AG10803 (cell line): ENCODE measurements around the gene DAZAP1.

ENCODE experiments used
- DNase-seq: peaks from one replicate; pipeline ENCODE4 v3.0.0; 2010; ENCODE audit warnings: low read depth
- H3K4me3 ChIP-seq: 2 replicates; pipeline ENCODE4 v1.5.1; 2011; ENCODE audit warnings: mild to moderate bottlenecking, low read length, control low read depth
- CTCF ChIP-seq: conservative IDR thresholded peaks from 2 replicates; pipeline ENCODE4 v1.5.1; 2011; ENCODE audit warnings: mild to moderate bottlenecking, low read length, control low read depth, inconsistent platforms

The DAZAP1 gene

GRCh38 chr19:1401138-1401888 is 6.1 kb upstream of the DAZAP1 start, which contains the start of gene GAMT:
GAMT (minus strand) TSS chr19:1401542; CDS start chr19:1401476, 66 bp downstream.
- DNase-seq: peak; percentile 32

GRCh38 chr19:1401889-1402217 is 5.5 kb upstream of the DAZAP1 start:
- no peak for DNase-seq
- TF ChIP-seq CTCF: no peak
- H3K4me3 ChIP-seq: peak overlapping the region; percentile 51

More at GRCh38 chr19:1401138-1401888, 6.1 kb upstream of the DAZAP1 start, which contains the start of gene GAMT:
- peak; percentile 21; the same call in 1 of the 2 replicates for TF ChIP-seq CTCF
- H3K4me3 ChIP-seq: peak within 1 kb of the TSS; percentile 65

GRCh38 chr19:1402411-1403070 is 4.8 kb upstream of the DAZAP1 start:
- no peak overlapping the region for H3K4me3 ChIP-seq
- no peak for DNase-seq

GRCh38 chr19:1406774-1407527 is 435 bp upstream of the DAZAP1 start:
- TF ChIP-seq CTCF: peak; percentile 48
- DNase-seq: peak; percentile 98
- H3K4me3 ChIP-seq: peak overlapping the region; percentile 67

More at GRCh38 chr19:1402411-1403070, 4.8 kb upstream of the DAZAP1 start:
- no peak for TF ChIP-seq CTCF

- peak; percentile 3; the same call in 1 of the 2 replicates for TF ChIP-seq CTCF
- peak overlapping the region; percentile 75 for H3K4me3 ChIP-seq
- DNase-seq: peak; percentile 64
These were observed 1.2 kb downstream of the DAZAP1 start for GRCh38 chr19:1408300-1409203.

- TF ChIP-seq CTCF: no peak
- H3K4me3 ChIP-seq: peak overlapping the region; percentile 75
- DNase-seq: no peak
These were observed 2.0 kb downstream of the DAZAP1 start for GRCh38 chr19:1409204-1410005.
